Activated T-helper 9 cell treated with anti-CD3 and anti-CD28 coated beads, Interleukin-2, amount 50 U/mL, for 16 hours (primary cell): ENCODE data around the gene GTF2E1.

ENCODE experiments used
- DNase-seq: peaks from one replicate; pipeline ENCODE4 v3.0.0-alpha.2; 2020; ENCODE audit warnings: low read depth

The GTF2E1 gene

DNA sequence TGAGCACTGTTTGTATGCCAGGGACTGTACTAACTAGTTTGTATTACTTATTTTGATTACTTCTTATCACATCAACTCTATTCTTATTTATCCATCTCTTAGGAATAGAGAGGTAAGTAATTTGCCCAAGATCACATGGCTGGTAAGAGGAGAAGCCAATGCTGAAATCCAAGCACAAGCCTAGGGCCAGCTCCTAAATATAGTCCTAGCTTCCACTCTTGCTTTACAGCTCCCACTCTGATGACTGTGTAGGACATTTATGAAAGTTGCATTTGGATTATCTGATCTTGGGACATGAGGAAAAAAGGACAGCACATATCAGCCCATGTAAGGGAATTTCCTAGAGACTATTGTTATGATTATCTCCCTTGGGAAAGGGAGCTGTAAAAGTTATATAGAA, 58.1 kb downstream of the GTF2E1 start:
- no peak for DNase-seq

- no peak for DNase-seq
These were observed 58.9 kb downstream of the GTF2E1 start for GRCh38 chr3:120801484-120801883.

- no peak for DNase-seq
These were observed 60.4 kb downstream of the GTF2E1 start for GRCh38 chr3:120802916-120803315.

GRCh38 chr3:120816728-120817127, 74.2 kb downstream of the GTF2E1 start:
- DNase-seq, result no peak

GRCh38 chr3:120820748-120821147, 78.2 kb downstream of the GTF2E1 start:
- DNase-seq, result no peak

DNA sequence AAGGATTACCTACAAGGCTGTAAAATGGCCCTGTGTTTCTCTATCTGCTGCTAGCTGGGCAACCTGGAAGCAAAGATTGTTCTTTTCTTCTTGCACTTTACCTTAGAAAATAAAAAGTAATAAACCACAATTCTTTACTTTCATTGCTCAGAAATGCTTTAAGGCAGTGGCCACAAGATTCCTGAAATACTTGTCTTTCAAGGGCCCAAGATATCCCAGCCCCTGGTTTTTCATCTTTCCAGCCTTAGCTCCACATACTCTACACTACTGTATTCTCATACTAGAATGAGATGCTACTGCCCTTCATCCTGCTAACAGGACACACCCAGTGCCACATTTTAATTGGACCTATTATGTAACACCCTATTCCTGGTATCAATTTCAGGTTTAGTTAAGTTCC, 78.9 kb downstream of the GTF2E1 start:
- DNase-seq, result no peak

GRCh38 chr3:120823156-120823555, 80.6 kb downstream of the GTF2E1 start:
- DNase-seq, result no peak

GRCh38 chr3:120824613-120825012, 82.1 kb downstream of the GTF2E1 start:
- no peak for DNase-seq

GRCh38 chr3:120828796-120829195, 86.3 kb downstream of the GTF2E1 start:
- no peak for DNase-seq

DNA sequence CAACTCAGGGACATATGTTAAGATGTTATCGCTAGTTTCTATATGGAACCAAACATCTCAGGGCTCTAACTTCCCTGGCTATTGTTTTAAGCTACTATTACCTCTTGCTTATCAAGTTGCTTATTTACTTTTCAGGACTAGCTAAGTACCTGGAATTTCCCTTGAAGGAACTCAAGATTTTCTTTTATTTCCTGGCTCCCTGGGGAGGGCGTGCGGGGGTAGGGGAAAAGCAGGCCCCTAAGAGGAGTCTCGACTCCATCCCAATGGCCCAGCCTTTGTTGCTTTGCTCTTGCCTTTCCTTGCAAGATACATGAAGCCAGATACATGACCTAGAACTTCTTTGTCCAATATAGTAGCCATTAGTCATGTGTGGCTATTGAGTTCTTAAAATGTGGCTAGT, 88.5 kb downstream of the GTF2E1 start:
- no peak for DNase-seq
